Epithelial cell of esophagus (primary cell): ENCODE measurements around the gene NBEAL2.

Experiments used
- DNase-seq: peaks from one replicate; pipeline ENCODE4 v3.0.0; 2010; ENCODE audit warnings: low read depth
- H3K4me3 ChIP-seq: 2 replicates; pipeline ENCODE4 v1.5.1; 2011; ENCODE audit warnings: mild to moderate bottlenecking, low read length, control low read depth
- CTCF ChIP-seq: IDR thresholded peaks from 2 replicates; pipeline ENCODE4 v1.5.1; 2011; ENCODE audit warnings: low read depth, mild to moderate bottlenecking, low read length, control low read depth, inconsistent platforms; ENCODE audit not compliant: insufficient read depth; ENCODE audit errors: missing control alignments

The NBEAL2 gene

GRCh38 chr3:47056705-47057104 lies 77.2 kb downstream of the NBEAL2 start:
- no peak for TF ChIP-seq CTCF
- no peak overlapping the region for H3K4me3 ChIP-seq
- DNase-seq = no peak

DNA sequence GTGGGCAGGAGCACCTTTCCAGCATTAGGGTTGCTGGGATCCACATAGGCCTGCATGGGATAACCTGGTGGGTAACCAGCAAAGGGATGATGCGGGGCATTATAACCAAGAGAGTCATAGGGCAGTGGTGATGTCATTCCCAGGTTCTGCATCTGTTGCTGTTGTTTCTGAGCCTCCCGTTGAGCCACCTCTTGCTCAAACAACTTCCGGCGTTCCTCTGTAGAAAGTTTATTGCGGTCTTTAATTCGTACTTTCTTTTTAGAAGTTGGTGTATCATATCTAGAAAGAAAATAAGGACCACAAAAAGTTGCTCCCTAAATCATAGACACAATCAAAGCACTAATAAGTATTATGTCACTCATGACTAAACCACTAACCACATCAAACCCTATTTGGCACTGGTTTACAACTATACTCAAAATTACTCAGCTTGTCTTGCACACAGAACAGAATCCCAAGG lies 77.8 kb downstream of the NBEAL2 start:
- no peak for TF ChIP-seq CTCF
- H3K4me3 ChIP-seq = no peak overlapping the region
- DNase-seq = peak; percentile 39
